ENCODE measurements around the gene KLF18. TPM values are rescaled to one million over a fixed set of nuclear protein-coding genes. Genes with fewer than 3 reads are reported as not detected.

Gene KLF18
- total and polyA plus RNA-seq, 4 donors: not detected

GRCh38 chr1:44168520-44169098 lies 27.2 kb upstream of the KLF18 start:
- DNase-seq (no peak), ATAC-seq (ENCODE audit: insufficient read depth, low FRiP score) (no peak)
- TF ChIP-seq CTCF (IDR thresholded peaks at IDR 0.05; ENCODE audit: control extremely low read depth, extremely low read depth): no peak
- Histone ChIP-seq H3K4me1 (ENCODE audit: control insufficient read depth in 5 of 5, insufficient read depth in 5 of 5, low read length in 5 of 5) (no peaks in the 10 kb centered on the region), H3K27me3 (ENCODE audit: control insufficient read depth in 3 of 3, insufficient read depth in 3 of 3, low read length in 2 of 3) (no peaks in the 10 kb centered on the region), H3K4me3 (no peak overlapping the region), H3K9ac (ENCODE audit: insufficient read depth in 1 of 2, low read length in 2 of 2) (no peak overlapping the region), H3K9me3 (ENCODE audit: control insufficient read depth in 4 of 4, insufficient read depth in 3 of 4, low read length in 3 of 4) (no peaks in the 10 kb centered on the region), H3K27ac (ENCODE audit: low read depth in 1 of 2, low read length in 1 of 2) (no peak overlapping the region), H3K36me3 (ENCODE audit: control insufficient read depth in 4 of 4, insufficient read depth in 4 of 4, low read length in 4 of 4) (no peaks in the 10 kb centered on the region)
- WGBS, 2 donors: 72 to 88% methylated on average over 5 of the region's 5 CpGs

GRCh38 chr1:44161546-44161945 lies 20.1 kb upstream of the KLF18 start:
- DNase-seq (no peak), ATAC-seq (ENCODE audit: insufficient read depth, low FRiP score) (no peak)
- no peaks in the 10 kb centered on the region for H3K9me3 ChIP-seq (ENCODE audit: control insufficient read depth in 4 of 4, insufficient read depth in 3 of 4, low read length in 3 of 4)
- H3K9ac ChIP-seq (ENCODE audit: insufficient read depth in 1 of 2, low read length in 2 of 2): no peak overlapping the region
- H3K27ac ChIP-seq (ENCODE audit: low read depth in 1 of 2, low read length in 1 of 2): no peak overlapping the region
- no peaks in the 10 kb centered on the region for H3K4me1 ChIP-seq (ENCODE audit: control insufficient read depth in 5 of 5, insufficient read depth in 5 of 5, low read length in 5 of 5)
- H3K27me3 ChIP-seq (ENCODE audit: control insufficient read depth in 3 of 3, insufficient read depth in 3 of 3, low read length in 2 of 3): no peaks in the 10 kb centered on the region
- no peak for TF ChIP-seq CTCF (IDR thresholded peaks at IDR 0.05; ENCODE audit: control extremely low read depth, extremely low read depth)
- H3K36me3 ChIP-seq (ENCODE audit: control insufficient read depth in 4 of 4, insufficient read depth in 4 of 4, low read length in 4 of 4): no peaks in the 10 kb centered on the region
- no peak overlapping the region for H3K4me3 ChIP-seq

GRCh38 chr1:44158871-44159270 lies 17.4 kb upstream of the KLF18 start:
- no peak overlapping the region for H3K4me3 ChIP-seq
- ATAC-seq (ENCODE audit: insufficient read depth, low FRiP score): no peak
- no peak for TF ChIP-seq CTCF (IDR thresholded peaks at IDR 0.05; ENCODE audit: control extremely low read depth, extremely low read depth)
- no peak overlapping the region for H3K9ac ChIP-seq (ENCODE audit: insufficient read depth in 1 of 2, low read length in 2 of 2)
- H3K9me3 ChIP-seq (ENCODE audit: control insufficient read depth in 4 of 4, insufficient read depth in 3 of 4, low read length in 3 of 4): no peaks in the 10 kb centered on the region
- H3K4me1 ChIP-seq (ENCODE audit: control insufficient read depth in 5 of 5, insufficient read depth in 5 of 5, low read length in 5 of 5): no peaks in the 10 kb centered on the region
- no peaks in the 10 kb centered on the region for H3K36me3 ChIP-seq (ENCODE audit: control insufficient read depth in 4 of 4, insufficient read depth in 4 of 4, low read length in 4 of 4)
- no peak for DNase-seq
- H3K27ac ChIP-seq (ENCODE audit: low read depth in 1 of 2, low read length in 1 of 2): no peak overlapping the region
- H3K27me3 ChIP-seq (ENCODE audit: control insufficient read depth in 3 of 3, insufficient read depth in 3 of 3, low read length in 2 of 3): no peaks in the 10 kb centered on the region

GRCh38 chr1:44157903-44158302 lies 16.5 kb upstream of the KLF18 start:
- ATAC-seq (ENCODE audit: insufficient read depth, low FRiP score): no peak
- DNase-seq: no peak
- Histone ChIP-seq H3K9ac (ENCODE audit: insufficient read depth in 1 of 2, low read length in 2 of 2) (no peak overlapping the region), H3K36me3 (ENCODE audit: control insufficient read depth in 4 of 4, insufficient read depth in 4 of 4, low read length in 4 of 4) (no peaks in the 10 kb centered on the region), H3K9me3 (ENCODE audit: control insufficient read depth in 4 of 4, insufficient read depth in 3 of 4, low read length in 3 of 4) (no peaks in the 10 kb centered on the region), H3K27ac (ENCODE audit: low read depth in 1 of 2, low read length in 1 of 2) (no peak overlapping the region), H3K4me3 (no peak overlapping the region), H3K4me1 (ENCODE audit: control insufficient read depth in 5 of 5, insufficient read depth in 5 of 5, low read length in 5 of 5) (no peaks in the 10 kb centered on the region), H3K27me3 (ENCODE audit: control insufficient read depth in 3 of 3, insufficient read depth in 3 of 3, low read length in 2 of 3) (no peaks in the 10 kb centered on the region)
- TF ChIP-seq CTCF (IDR thresholded peaks at IDR 0.05; ENCODE audit: control extremely low read depth, extremely low read depth): no peak
- 86 to 93% methylated on average over 1 of the region's 1 CpG for WGBS, 2 donors
